GM21529 (cell line): ENCODE measurements around the gene USP17L12.
"Not testable (repeated sequence)": the region's sequence is repeated elsewhere in the genome, so short reads cannot be mapped to it uniquely, and the experiment has no call there.

Experiments
- ATAC-seq: cut with Tn5 transposase; IDR thresholded peaks from one replicate; pipeline ENCODE4 v1.9.1; 2021; ENCODE audit not compliant: unreplicated experiment

The USP17L12 gene

GRCh38 chr4:9219852-9220251 lies at the start of gene USP17L12:
USP17L12 (plus strand) TSS chr4:9220152; CDS start chr4:9220152, 0 bp downstream.
- ATAC-seq, result not testable (repeated sequence)

- ATAC-seq, result not testable (repeated sequence)
Measured at GRCh38 chr4:9210357-9210756, 9.6 kb upstream of the USP17L12 start, which contains the start of gene USP17L10. USP17L10 (plus strand) TSS chr4:9210657; CDS start chr4:9210657, 0 bp downstream.

GRCh38 chr4:9214701-9215100 lies 5.3 kb upstream of the USP17L12 start:
- not testable (repeated sequence) for ATAC-seq

DNA sequence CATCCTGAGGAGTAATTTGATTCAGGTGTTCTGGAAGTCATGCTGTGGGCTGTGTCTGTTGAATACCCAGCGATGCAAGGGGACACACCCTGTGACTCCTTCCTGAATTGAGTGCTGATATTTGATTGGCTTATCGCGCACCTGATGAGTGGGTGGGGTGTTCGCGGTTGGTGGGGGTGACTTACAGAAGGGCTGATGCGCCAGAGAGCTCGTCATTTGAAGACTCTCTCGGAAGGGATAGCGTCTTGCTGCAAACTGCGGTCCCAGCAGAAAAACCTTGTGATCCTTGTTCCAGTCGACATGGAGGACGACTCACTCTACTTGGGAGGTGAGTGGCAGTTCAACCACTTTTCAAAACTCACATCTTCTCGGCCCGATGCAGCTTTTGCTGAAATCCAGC lies 4.8 kb upstream of the USP17L12 start, which contains the start of gene USP17L11:
USP17L11 (plus strand) TSS at position 301 of the 400 bp plus-strand sequence; CDS start at position 301, 0 bp downstream.
- ATAC-seq, result not testable (repeated sequence)

DNA sequence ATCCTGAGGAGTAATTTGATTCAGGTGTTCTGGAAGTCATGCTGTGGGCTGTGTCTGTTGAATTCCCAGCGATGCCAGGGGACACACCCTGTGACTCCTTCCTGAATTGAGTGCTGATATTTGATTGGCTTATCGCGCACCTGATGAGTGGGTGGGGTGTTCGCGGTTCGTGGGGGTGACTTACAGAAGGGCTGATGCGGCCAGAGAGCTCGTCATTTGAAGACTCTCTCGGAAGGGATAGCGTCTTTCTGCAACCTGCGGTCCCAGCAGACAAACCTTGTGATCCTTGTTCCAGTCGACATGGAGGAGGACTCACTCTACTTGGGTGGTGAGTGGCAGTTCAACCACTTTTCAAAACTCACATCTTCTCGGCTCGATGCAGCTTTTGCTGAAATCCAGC lies 4.6 kb downstream of the USP17L12 start, which contains the start of gene USP17L13:
USP17L13 (plus strand) TSS at position 301 of the 400 bp plus-strand sequence; CDS start at position 301, 0 bp downstream.
- not testable (repeated sequence) for ATAC-seq

- ATAC-seq, result not testable (repeated sequence)
Measured at GRCh38 chr4:9230249-9230648, 10.3 kb downstream of the USP17L12 start.

- not testable (repeated sequence) for ATAC-seq
Measured at GRCh38 chr4:9234085-9234484, 14.1 kb downstream of the USP17L12 start, which contains the start of gene USP17L15. USP17L15 (plus strand) TSS chr4:9234385; CDS start chr4:9234385, 0 bp downstream.

DNA sequence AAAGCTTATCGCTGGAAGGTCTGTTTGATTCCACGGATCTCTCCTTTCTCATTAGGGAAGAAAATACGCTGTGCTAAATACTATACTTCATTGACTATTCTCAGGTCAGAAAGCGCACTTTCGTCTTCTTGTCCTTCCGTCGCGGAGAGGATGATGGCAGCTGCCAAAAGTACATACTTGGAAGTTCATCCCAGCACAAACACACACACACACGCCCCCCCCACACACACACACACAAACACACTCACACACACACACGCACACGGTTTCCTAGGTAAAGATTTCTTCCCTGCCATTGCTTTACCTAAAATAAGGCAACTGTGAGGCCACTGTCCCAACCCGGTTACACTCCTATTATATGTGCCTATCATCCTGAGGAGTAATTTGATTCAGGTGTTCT lies 18.5 kb downstream of the USP17L12 start:
- not testable (repeated sequence) for ATAC-seq

- not testable (repeated sequence) for ATAC-seq
Measured at GRCh38 chr4:9243579-9243978, 23.6 kb downstream of the USP17L12 start, which contains the start of gene USP17L17. USP17L17 (plus strand) TSS chr4:9243879; CDS start chr4:9243879, 0 bp downstream.

GRCh38 chr4:9247953-9248680 lies 28.2 kb downstream of the USP17L12 start, which contains the start of gene USP17L18:
USP17L18 (plus strand) TSS chr4:9248630; CDS start chr4:9248630, 0 bp downstream.
- not testable (repeated sequence) for ATAC-seq

GRCh38 chr4:9253078-9253477 lies 33.1 kb downstream of the USP17L12 start, which contains the start of gene USP17L19:
USP17L19 (plus strand) TSS chr4:9253378; CDS start chr4:9253378, 0 bp downstream.
- not testable (repeated sequence) for ATAC-seq

- not testable (repeated sequence) for ATAC-seq
Measured at GRCh38 chr4:9257824-9258223, 37.9 kb downstream of the USP17L12 start, which contains the start of gene USP17L20. USP17L20 (plus strand) TSS chr4:9258124; CDS start chr4:9258124, 0 bp downstream.

DNA sequence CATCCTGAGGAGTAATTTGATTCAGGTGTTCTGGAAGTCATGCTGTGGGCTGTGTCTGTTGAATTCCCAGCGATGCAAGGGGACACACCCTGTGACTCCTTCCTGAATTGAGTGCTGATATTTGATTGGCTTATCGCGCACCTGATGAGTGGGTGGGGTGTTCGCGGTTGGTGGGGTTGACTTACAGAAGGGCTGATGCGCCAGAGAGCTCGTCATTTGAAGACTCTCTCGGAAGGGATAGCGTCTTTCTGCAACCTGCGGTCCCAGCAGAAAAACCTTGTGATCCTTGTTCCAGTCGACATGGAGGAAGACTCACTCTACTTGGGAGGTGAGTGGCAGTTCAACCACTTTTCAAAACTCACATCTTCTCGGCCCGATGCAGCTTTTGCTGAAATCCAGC lies 42.6 kb downstream of the USP17L12 start, which contains the start of gene USP17L21:
USP17L21 (plus strand) TSS at position 301 of the 400 bp plus-strand sequence; CDS start at position 301, 0 bp downstream.
- not testable (repeated sequence) for ATAC-seq

DNA sequence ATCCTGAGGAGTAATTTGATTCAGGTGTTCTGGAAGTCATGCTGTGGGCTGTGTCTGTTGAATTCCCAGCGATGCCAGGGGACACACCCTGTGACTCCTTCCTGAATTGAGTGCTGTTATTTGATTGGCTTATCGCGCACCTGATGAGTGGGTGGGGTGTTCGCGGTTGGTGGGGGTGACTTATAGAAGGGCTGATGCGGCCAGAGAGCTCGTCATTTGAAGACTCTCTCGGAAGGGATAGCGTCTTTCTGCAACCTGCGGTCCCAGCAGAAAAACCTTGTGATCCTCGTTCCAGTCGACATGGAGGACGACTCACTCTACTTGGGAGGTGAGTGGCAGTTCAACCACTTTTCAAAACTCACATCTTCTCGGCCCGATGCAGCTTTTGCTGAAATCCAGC lies 47.4 kb downstream of the USP17L12 start, which contains the start of gene USP17L22:
USP17L22 (plus strand) TSS at position 301 of the 400 bp plus-strand sequence; CDS start at position 301, 0 bp downstream.
- not testable (repeated sequence) for ATAC-seq
